Kidney (tissue), 14 donors: Measurements from ENCODE around the gene C19orf12. TPM values are rescaled to one million over a fixed set of nuclear protein-coding genes. Genes with fewer than 3 reads are reported as not detected.

Source experiments
- DNase-seq, 5 donors: peaks; one replicate each; pipeline ENCODE4 v3.0.0-alpha.2; 2013 to 2020
- FAIRE-seq: peaks from 2 replicates; lab custom pipeline; 2012; peaks lifted over from hg19 to GRCh38; lab: Jason Lieb, UNC
- H3K27ac ChIP-seq, 2 donors: one replicate each; pipeline ENCODE4 v1.7.0; 2013; ENCODE audit warnings: low read depth in 2 of 2, low read length in 2 of 2, inconsistent platforms in 1 of 2
- H3K27me3 ChIP-seq: one replicate; pipeline ENCODE4 v1.7.1; 2013; ENCODE audit warnings: low read length, inconsistent platforms; ENCODE audit not compliant: control insufficient read depth, insufficient read depth
- H3K36me3 ChIP-seq, 3 donors: one replicate each; pipeline versions ENCODE4 v1.7.0 to v1.7.1; 2013; ENCODE audit warnings: low read length in 3 of 3, control low read depth in 1 of 3, inconsistent platforms in 1 of 3; ENCODE audit not compliant: insufficient read depth in 3 of 3, control insufficient read depth in 2 of 3
- H3K4me1 ChIP-seq, 3 donors: one replicate each; pipeline versions ENCODE4 v1.7.0 to v1.7.1; 2013; ENCODE audit warnings: low read length in 3 of 3, inconsistent platforms in 1 of 3, low read depth in 1 of 3; ENCODE audit not compliant: control insufficient read depth in 2 of 3, insufficient read depth in 2 of 3
- H3K4me3 ChIP-seq, 3 donors: one replicate each; pipeline versions ENCODE4 v1.7.0 to v1.8.1; 2013; ENCODE audit warnings: low read length in 3 of 3, control low read depth in 1 of 3, inconsistent platforms in 1 of 3
- H3K9ac ChIP-seq, 3 donors: one replicate each; pipeline versions ENCODE4 v1.7.0 to v1.7.1; 2013; ENCODE audit warnings: low read length in 3 of 3, control low read depth in 1 of 3, inconsistent platforms in 1 of 3
- H3K9me3 ChIP-seq, 3 donors: one replicate each; pipeline versions ENCODE4 v1.7.0 to v1.7.1; 2013; ENCODE audit warnings: low read length in 3 of 3, control low read depth in 1 of 3, inconsistent platforms in 1 of 3; ENCODE audit not compliant: control insufficient read depth in 2 of 3, insufficient read depth in 1 of 3
- intact Hi-C: fragments of 100-400 bp; cut with DNase I; formaldehyde crosslinking; loops from one replicate; pipeline ENCODE4 v1.11.1; 2022
- polyA plus RNA-seq: library from polyadenylated mRNA; stranded (reverse); fragments of 350-450 nt; fragmentation: Illumina TruSeq; extraction: RNeasy Lipid Tissue Mini Kit (QIAGEN cat#74804); gene quantifications from one replicate; pipeline ENCODE4 v1.2.3, GENCODE V29; 2014; ENCODE audit warnings: low read depth, low replicate concordance; ENCODE audit not compliant: insufficient read depth
- total RNA-seq: library from RNA; stranded (reverse); fragmentation: NEBNext Ultra II Directional; extraction: Animal tissue kit (Norgen Biotek cat#: 25700); gene quantifications from one replicate; pipeline ENCODE4 v1.2.1, GENCODE V29; 2021
- TF ChIP-seq, protein P1 (sequence below): IDR thresholded peaks from 3 replicates; pipeline ENCODE4 v1.5.1; 2012; ENCODE audit warnings: mild to moderate bottlenecking, moderate library complexity, borderline replicate concordance; ENCODE audit not compliant: insufficient read depth; ENCODE audit errors: extremely low read depth
- donor health status: control.
- donor health status: control.
- donor health status: control.
- donor health status: control.
- donor health status: control.
- donor health status: DM: yes; HTN: yes; CAD: no.
- donor health status: Normal renal cell carcinoma (clear cell type).

C19orf12 gene
- total and polyA plus RNA-seq, 2 donors from 2014 or later = 21.2 to 27.1 TPM

DNA sequence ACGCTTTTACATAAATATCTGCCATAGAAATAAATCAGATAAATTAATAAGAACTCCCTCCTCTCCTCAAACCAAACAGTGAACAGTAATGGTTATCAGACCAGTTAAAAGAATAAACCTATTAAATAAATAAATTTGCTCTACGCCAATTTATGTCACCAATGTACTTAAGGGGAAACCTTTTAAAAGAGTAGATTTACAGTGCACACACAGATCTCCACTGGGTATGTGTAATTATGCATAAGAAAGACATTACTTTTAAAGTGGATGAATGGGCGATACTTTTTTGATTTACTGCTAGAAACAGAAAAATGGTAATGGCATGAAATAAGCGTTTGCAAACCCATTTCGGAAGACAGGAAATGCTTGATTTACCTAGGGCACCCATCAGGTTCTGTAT is 34.9 kb upstream of the C19orf12 start:
- Histone ChIP-seq H3K9me3 (no peaks in the 10 kb centered on the region), H3K27ac (no peak overlapping the region), H3K9ac (no peak overlapping the region), H3K36me3 (no peaks in the 10 kb centered on the region), H3K4me3 (no peak overlapping the region), H3K27me3 (no peaks in the 10 kb centered on the region), H3K4me1 (no peaks in the 10 kb centered on the region)
- FAIRE-seq (no peak), DNase-seq (no peak)
- intact Hi-C loops = no loop called here
- TF ChIP-seq, protein P1, sequence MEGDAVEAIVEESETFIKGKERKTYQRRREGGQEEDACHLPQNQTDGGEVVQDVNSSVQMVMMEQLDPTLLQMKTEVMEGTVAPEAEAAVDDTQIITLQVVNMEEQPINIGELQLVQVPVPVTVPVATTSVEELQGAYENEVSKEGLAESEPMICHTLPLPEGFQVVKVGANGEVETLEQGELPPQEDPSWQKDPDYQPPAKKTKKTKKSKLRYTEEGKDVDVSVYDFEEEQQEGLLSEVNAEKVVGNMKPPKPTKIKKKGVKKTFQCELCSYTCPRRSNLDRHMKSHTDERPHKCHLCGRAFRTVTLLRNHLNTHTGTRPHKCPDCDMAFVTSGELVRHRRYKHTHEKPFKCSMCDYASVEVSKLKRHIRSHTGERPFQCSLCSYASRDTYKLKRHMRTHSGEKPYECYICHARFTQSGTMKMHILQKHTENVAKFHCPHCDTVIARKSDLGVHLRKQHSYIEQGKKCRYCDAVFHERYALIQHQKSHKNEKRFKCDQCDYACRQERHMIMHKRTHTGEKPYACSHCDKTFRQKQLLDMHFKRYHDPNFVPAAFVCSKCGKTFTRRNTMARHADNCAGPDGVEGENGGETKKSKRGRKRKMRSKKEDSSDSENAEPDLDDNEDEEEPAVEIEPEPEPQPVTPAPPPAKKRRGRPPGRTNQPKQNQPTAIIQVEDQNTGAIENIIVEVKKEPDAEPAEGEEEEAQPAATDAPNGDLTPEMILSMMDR = no peak

DNA sequence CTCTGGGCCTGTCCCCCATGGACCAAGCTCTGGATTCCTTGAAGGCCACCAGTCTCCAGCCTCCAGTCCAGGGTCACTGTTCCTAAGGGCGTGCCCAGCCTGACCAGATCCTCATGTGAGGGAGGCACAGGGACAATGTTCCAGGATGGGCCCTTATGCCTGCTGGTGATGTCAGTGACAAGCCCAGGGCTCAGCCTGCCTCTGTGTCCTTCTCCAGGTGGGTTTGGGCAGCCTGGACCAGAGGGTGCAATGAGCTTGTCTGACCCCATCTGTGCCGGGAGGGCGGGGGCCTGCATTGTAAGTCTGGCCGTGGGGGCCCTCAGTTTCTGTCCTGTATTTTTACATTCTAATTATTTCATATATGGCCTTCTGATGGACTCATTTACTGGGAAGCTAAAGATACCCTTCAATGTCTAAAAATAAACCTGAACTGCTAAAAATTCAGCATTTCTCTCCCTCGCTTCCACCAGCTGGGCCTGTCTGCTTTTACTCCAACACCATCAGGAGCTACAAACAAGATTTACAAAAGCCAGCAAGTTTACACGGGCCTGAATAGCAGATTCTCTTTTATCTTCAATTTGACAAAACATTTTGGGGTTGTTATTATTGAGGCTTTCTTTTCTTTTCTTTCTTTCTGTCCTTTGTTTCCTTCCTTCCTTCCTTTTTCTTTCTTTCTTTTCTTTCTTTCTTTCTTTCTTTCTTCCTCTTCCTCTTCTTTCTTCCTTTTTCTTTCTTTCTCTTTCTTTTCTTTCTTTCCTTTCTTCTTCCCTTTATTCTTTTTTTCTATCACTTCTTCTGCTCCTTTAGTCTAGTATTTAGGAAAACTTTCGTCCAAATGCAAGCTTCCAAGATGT is 34.2 kb upstream of the C19orf12 start:
- DNase-seq = peak in 1 of 5 donors; percentile 56
- intact Hi-C loops = no loop called here
- Histone ChIP-seq H3K9ac (no peak overlapping the region), H3K9me3 (no peaks in the 10 kb centered on the region), H3K4me1 (no peaks in the 10 kb centered on the region), H3K27me3 (no peaks in the 10 kb centered on the region), H3K36me3 (no peaks in the 10 kb centered on the region), H3K27ac (no peak overlapping the region), H3K4me3 (no peak overlapping the region)
- TF ChIP-seq, protein P1 = no peak
- FAIRE-seq = no peak

- Histone ChIP-seq H3K4me3 (no peak overlapping the region), H3K9me3 (no peaks in the 10 kb centered on the region), H3K9ac (no peak overlapping the region), H3K4me1 (no peaks in the 10 kb centered on the region), H3K27ac (no peak overlapping the region), H3K36me3 (no peaks in the 10 kb centered on the region), H3K27me3 (no peaks in the 10 kb centered on the region)
- TF ChIP-seq, protein P1 = no peak
- FAIRE-seq = no peak
- intact Hi-C loops = no loop called here
- peak in 1 of 5 donors; percentile 37 for DNase-seq
These were observed 30.2 kb upstream of the C19orf12 start for GRCh38 chr19:29745253-29745652.
